ENCODE results near the gene JAG1. TPM values are rescaled to one million over a fixed set of nuclear protein-coding genes. Genes with fewer than 3 reads are reported as not detected.

JAG1 gene
- total and polyA plus RNA-seq, 2 donors (not counting 3 experiments of a cell fraction or from before 2014, with no cell fraction given): 19.7 to 37.0 TPM

GRCh38 chr20:10672624-10673127 is 1.1 kb downstream of the JAG1 start:
- intact Hi-C loops (cut with micrococcal nuclease): loop anchor here (2.0 to 5.0 kb wide), 8 partner anchors 330 to 1380 kb away; no protein-coding TSS in a partner anchor
- DNase-seq (ENCODE audit: low read depth, low spot score): peak; percentile 62
- Histone ChIP-seq H2AFZ (ENCODE audit: low read depth, low read length) (no peak overlapping the region), H3K27me3 (ENCODE audit: control insufficient read depth in 2 of 2, insufficient read depth in 2 of 2, low read length in 2 of 2) (no peaks in the 10 kb centered on the region), H3K9me3 (replicated peaks; ENCODE audit: control insufficient read depth, insufficient read depth, low read length) (no peaks in the 10 kb centered on the region), H3K9ac (replicated peaks; ENCODE audit: extremely low read depth, insufficient read depth, low read length) (peak overlapping the region; percentile 92), H3K4me2 (ENCODE audit: insufficient read depth, low read length) (peak overlapping the region; percentile 93), H3K4me1 (ENCODE audit: control insufficient read depth, extremely low read depth, insufficient read depth, low read length) (peaks cover 39% of the 10 kb centered on the region), H3K79me2 (ENCODE audit: control insufficient read depth, insufficient read depth, low read length) (peaks cover 53% of the 10 kb centered on the region), H4K20me1 (replicated peaks; ENCODE audit: control insufficient read depth, extremely low read depth, insufficient read depth, low read length) (no peaks in the 10 kb centered on the region), H3K27ac (ENCODE audit: insufficient read depth, low read depth, low read length) (peak overlapping the region; percentile 92), H3K9me1 (replicated peaks; ENCODE audit: control insufficient read depth, extremely low read depth, insufficient read depth, low read length) (no peaks in the 10 kb centered on the region), H3K4me3 (replicated peaks in 1 of 3; ENCODE audit: insufficient read depth in 1 of 3, low read depth in 1 of 3, low read length in 3 of 3) (peak overlapping the region; percentile 91 to 95 (median 94)), H3K36me3 (ENCODE audit: control insufficient read depth in 2 of 2, extremely low read depth in 1 of 2, insufficient read depth in 2 of 2, low read length in 2 of 2) (peaks cover 2 to 3% of the 10 kb centered on the region in 2 experiments)
- TF ChIP-seq JUN (IDR thresholded peaks at IDR 0.05; ENCODE audit: borderline replicate concordance, insufficient read depth, insufficient read length, low read depth): no peak
- no peak for TF ChIP-seq MAX (IDR thresholded peaks at IDR 0.05; ENCODE audit: insufficient read depth, insufficient read length)
- no peak for TF ChIP-seq MYC (IDR thresholded peaks at IDR 0.05; ENCODE audit: low read depth, low read length)
- CTCF ChIA-PET: interaction anchor here (1.3 to 6.0 kb wide), 10 partner anchors 10 to 871 kb away, joined by 3 to 55 read pairs (median 7); no protein-coding TSS in a partner anchor
- dilution Hi-C loops (cut with MboI; ENCODE audit: extremely low pct_ligation_motif_present, low sequenced_read_pairs): no loop called here
- BruUV-seq (replicated peaks): no TSS peak
- FAIRE-seq: peak; percentile 35
- POLR2A ChIA-PET: no interaction called here

GRCh38 chr20:10671919-10672623 is 1.7 kb downstream of the JAG1 start:
- dilution Hi-C loops (cut with MboI; ENCODE audit: extremely low pct_ligation_motif_present, low sequenced_read_pairs) (no loop called here), intact Hi-C loops (cut with micrococcal nuclease) (loop anchor here (1.0 to 5.0 kb wide), 14 partner anchors 67 to 1380 kb away; no protein-coding TSS in a partner anchor)
- BruUV-seq (replicated peaks): no TSS peak
- POLR2A ChIA-PET: interaction anchor here (0.8 to 1.0 kb wide), 2 partner anchors 36 to 595 kb away, joined by 3 read pairs; no protein-coding TSS in a partner anchor
- Histone ChIP-seq H3K4me3 (replicated peaks in 1 of 3; ENCODE audit: insufficient read depth in 1 of 3, low read depth in 1 of 3, low read length in 3 of 3) (peak overlapping the region; percentile 91 to 95 (median 94)), H3K9me3 (replicated peaks; ENCODE audit: control insufficient read depth, insufficient read depth, low read length) (no peaks in the 10 kb centered on the region), H3K9ac (replicated peaks; ENCODE audit: extremely low read depth, insufficient read depth, low read length) (peak overlapping the region; percentile 92), H3K4me2 (ENCODE audit: insufficient read depth, low read length) (peak overlapping the region; percentile 93), H3K9me1 (replicated peaks; ENCODE audit: control insufficient read depth, extremely low read depth, insufficient read depth, low read length) (no peaks in the 10 kb centered on the region), H2AFZ (ENCODE audit: low read depth, low read length) (peak overlapping the region; percentile 30), H3K36me3 (ENCODE audit: control insufficient read depth in 2 of 2, extremely low read depth in 1 of 2, insufficient read depth in 2 of 2, low read length in 2 of 2) (peaks cover 2 to 3% of the 10 kb centered on the region in 2 experiments), H3K79me2 (ENCODE audit: control insufficient read depth, insufficient read depth, low read length) (peaks cover 56% of the 10 kb centered on the region), H3K4me1 (ENCODE audit: control insufficient read depth, extremely low read depth, insufficient read depth, low read length) (peaks cover 45% of the 10 kb centered on the region), H4K20me1 (replicated peaks; ENCODE audit: control insufficient read depth, extremely low read depth, insufficient read depth, low read length) (no peaks in the 10 kb centered on the region), H3K27ac (ENCODE audit: insufficient read depth, low read depth, low read length) (peak overlapping the region; percentile 92), H3K27me3 (ENCODE audit: control insufficient read depth in 2 of 2, insufficient read depth in 2 of 2, low read length in 2 of 2) (no peaks in the 10 kb centered on the region)
- TF ChIP-seq MYC (IDR thresholded peaks at IDR 0.05; ENCODE audit: low read depth, low read length) (no peak), POLR2A (IDR thresholded peaks at IDR 0.05; ENCODE audit: low read depth, low read length) (peak; percentile 34)
- CTCF ChIA-PET: interaction anchor here (0.7 to 6.0 kb wide), 24 partner anchors 10 to 872 kb away, joined by 3 to 55 read pairs (median 6); no protein-coding TSS in a partner anchor
- FAIRE-seq: no peak
- peak; percentile 51 for DNase-seq (ENCODE audit: low read depth, low spot score)

Measured in endothelial cell of umbilical vein (primary cell).